HK-2 (cell line): ENCODE measurements around the gene TXK.

Experiments
- DNase-seq: peaks from one replicate; pipeline ENCODE4 v3.0.0-alpha.2; 2018; ENCODE audit not compliant: unreplicated experiment

Gene TXK

DNA sequence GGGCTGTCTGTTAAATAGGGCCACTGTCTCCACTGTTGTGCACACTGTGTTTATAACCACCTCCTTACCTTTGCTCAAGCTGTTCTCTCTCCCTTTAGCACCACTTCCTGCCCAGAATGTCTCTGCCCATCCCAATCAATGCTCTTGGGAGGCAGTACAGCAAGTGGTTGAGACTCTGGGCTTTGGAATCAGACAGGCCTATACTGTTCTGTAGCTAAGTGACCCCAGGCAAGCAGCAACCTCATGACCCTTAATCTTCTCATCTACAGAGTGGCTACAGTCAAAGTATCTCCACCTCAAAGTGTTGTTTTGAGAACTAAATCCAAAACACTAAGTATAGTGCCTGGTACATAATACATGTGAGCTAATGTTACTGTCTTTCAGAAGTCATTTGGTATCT lies 3.8 kb upstream of the TXK start:
- DNase-seq: no peak

- no peak for DNase-seq
Observed at GRCh38 chr4:48133669-48134068, 381 bp downstream of the TXK start.

- DNase-seq: no peak
Observed at GRCh38 chr4:48131736-48132135, 2.3 kb downstream of the TXK start.

GRCh38 chr4:48130100-48130499 lies 4.0 kb downstream of the TXK start:
- DNase-seq: no peak

DNA sequence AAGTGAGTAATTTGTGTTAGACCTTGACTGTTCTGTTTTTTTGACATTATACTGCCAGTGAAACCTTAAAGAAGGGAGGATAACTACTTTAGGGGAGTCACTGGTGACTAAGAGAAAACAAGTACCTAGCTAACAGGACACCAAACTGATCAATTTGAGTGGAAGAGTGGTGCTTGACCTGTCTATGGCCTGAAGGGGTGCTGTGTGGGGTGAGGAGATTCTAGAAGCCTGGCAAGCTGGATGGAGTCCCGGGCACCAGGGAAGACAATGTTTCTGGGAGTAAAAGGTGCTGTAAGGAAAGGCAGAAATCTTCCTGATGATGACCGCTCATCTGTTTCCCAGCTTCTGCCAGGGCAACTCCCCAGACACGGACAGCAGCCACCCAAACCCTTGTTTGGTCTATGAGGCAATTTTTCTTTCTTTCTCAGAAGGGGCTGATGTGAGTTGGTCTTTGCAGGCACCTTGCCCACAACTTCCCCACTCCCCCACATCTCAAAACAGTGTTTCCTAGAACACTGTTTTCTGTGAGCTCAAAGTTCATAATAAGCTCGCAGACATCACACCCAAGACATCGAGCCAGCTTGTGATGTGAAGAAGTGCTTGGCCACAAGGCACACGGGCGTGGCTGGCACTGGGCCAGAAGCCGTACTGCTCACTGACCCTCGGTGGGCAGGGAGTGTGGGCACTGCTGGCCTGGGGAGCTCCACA lies 4.6 kb downstream of the TXK start:
- no peak for DNase-seq

- DNase-seq: peak; percentile 77
Observed at GRCh38 chr4:48127682-48128404, 6.2 kb downstream of the TXK start.

- no peak for DNase-seq
Observed at GRCh38 chr4:48127231-48127630, 6.8 kb downstream of the TXK start.

DNA sequence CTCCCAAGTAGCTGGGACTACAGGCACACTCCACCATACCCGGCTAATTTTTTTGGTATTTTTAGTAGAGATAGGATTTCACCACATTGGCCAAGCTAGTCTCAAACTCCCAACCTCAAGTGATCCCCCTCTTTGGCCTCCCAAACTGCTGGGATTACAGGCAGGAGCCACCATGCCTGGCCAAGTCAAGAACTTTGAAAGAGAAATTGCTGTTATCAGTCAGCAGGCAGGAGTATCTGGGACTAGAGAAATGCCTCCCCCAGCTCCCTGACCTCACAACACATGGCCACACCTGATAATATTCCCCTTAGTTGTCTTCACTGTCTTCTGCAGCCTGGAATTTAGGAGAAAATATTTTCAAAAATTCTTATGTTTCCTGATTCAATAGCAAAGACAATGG lies 7.4 kb downstream of the TXK start:
- no peak for DNase-seq

DNA sequence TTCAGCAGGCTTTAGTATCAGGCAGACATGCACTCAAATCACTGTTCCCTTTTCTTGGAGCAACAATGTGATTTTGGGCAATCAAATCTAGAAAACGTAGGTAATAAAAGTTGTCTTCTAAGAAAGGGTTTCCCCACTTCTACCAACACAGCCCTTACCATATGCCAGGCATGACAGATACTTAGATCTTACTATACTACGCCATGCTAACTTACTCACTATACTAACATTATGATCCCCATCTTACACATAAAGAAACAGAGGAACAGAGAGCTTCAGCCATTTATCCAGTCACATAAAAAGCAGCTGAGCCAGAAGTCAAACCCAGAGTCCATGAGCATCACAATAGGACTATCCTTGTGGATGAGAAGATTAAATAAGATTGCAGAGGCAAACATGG lies 9.2 kb downstream of the TXK start:
- DNase-seq: no peak

DNA sequence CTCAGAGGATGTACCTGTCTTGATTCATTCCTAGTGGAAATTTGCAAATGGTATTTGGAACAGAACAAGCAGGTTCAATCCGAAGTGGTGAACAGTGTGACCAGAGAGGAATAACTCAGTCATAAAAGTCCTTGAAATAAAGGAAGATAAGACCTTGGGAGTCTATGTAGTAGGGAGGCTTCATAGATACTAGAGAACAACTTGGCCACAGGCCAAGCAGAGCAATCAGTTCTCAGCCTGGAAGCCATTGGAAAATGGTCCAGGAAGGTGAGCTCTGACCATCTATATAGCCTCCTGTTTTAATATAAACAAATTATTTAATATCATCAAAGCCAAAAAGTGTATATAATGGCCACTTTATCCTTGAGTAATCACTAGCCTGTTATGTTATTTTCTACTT lies 11.3 kb downstream of the TXK start:
- no peak for DNase-seq

GRCh38 chr4:48121180-48121579 lies 12.9 kb downstream of the TXK start:
- DNase-seq: no peak

DNA sequence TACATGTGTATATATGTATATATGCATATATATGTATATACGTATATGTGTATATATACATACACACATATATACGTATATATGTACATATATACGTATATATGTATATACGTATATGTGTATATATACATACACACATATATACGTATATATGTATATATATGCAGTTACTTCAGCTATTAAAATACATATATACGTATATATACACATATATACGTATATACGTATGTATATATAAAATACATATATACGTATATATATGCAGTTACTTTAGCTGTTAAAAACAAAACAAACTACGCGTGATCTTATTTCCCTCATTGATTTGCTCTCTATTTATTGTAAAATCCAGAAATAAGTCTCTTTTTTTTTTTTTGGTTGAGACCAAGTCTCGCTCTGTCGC lies 13.9 kb downstream of the TXK start:
- DNase-seq: no peak

GRCh38 chr4:48119646-48120045 lies 14.4 kb downstream of the TXK start:
- DNase-seq: no peak

DNA sequence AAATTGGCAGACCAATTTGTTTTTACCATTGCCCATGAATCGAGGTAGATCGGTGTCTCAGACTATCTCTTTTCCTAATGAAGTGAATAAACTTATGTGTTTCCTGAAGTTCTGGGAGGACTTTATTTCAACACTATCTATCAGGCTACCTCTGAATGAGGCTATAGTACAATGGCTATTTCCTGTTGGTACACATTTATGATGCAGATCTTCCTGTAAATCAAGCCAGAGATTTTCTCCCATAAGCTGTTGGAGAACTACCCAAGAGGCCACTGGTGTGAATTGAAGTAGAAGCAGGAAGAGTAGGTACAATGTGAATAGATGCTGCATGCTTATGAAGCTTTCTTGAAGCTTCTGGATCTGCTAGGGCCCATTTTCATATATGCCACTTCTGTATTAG lies 16.0 kb downstream of the TXK start:
- DNase-seq: no peak

DNA sequence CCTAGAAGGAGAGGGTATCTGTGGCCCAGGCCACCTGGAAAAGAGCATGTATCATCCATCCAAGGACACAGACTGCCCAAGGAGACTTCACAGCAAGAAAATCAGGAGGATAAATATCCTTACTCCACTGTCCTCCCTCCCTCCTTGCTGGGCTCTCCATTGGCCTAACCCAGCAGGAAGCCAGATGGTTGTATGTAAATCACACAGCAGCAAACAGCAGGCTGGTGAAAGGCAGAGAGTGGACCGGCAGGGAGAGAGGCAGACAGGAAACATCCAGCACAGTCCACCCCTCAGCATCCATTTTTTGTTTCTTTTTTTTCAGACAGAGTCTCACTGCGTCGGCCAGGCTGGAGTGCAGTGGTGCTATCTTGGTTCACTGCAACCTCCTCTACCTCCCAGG lies 17.5 kb downstream of the TXK start:
- no peak for DNase-seq

GRCh38 chr4:48114412-48114811 lies 19.6 kb downstream of the TXK start:
- DNase-seq: no peak

DNA sequence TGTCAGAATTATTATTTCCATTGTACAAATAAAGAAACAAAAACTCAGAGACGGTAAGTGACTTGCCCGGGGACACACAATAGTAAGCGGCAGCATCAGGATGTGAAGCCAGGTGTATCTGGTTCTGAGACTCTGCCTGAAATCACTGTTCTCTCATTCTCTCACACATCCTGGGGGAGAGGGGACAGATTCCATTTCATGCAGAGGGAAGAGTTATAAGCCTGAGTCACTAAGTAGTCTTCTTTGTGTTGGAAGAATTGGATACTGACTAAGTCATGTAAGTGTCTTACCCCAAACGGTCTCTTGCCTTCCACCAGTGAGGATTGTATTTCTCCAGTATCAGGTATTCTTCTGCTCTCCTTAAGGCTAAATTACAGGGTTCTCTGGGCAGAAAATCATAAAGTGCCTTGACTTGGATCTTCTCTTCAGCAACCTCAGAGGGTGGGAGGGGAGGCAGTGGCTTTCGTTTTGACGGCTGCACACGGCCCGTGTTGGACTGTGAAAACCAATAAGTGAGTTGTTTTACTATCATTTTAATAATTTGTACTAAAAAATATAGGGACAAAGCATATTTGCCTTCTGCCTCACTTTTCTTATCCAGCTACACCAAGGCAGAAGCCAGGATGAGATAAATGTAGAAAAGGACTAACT lies 21.9 kb downstream of the TXK start:
- DNase-seq: no peak

DNA sequence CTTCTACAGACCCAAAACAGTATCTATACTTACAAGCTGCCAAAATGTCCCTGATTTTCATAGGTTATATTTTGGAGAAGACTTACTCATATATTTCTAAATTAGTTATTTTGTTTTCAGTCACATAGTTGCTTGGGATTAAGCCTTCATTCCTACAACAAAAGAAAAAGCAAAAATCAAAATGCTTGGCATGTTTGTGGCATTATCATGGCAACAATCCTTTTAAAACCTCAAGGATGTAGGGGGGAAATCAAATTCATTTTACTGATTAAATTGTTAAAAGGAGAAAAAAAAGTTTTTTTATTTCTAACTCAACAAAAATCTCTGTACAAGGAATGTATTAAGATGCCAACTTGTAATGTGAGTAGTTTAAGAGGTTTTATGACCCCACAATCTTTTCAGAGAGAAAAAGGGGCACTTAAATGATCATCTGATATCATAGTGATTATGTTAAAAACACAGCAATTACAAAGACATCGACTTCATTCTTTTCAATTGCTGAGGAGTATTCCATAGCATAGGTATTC lies 23.5 kb downstream of the TXK start:
- no peak for DNase-seq

GRCh38 chr4:48109413-48110263 lies 24.4 kb downstream of the TXK start:
- DNase-seq: no peak

GRCh38 chr4:48108309-48109073 lies 25.6 kb downstream of the TXK start:
- DNase-seq: no peak

- no peak for DNase-seq
Observed at GRCh38 chr4:48105230-48105629, 28.8 kb downstream of the TXK start.
